Liver (tissue), 9 donors: ENCODE measurements around the gene CTSF. TPM values are rescaled to one million over a fixed set of nuclear protein-coding genes. Genes with fewer than 3 reads are reported as not detected.

Experiments
- DNase-seq: peaks from one replicate; pipeline ENCODE4 v3.0.0-alpha.2; 2017; ENCODE audit warnings: low spot score
- H3K27ac ChIP-seq, 2 donors: one replicate each; pipeline ENCODE4 v1.7.0; 2013; ENCODE audit warnings: inconsistent platforms in 2 of 2, low read length in 2 of 2, control low read depth in 1 of 2, low read depth in 1 of 2, mild to moderate bottlenecking in 1 of 2
- H3K27me3 ChIP-seq, 4 donors: one replicate each; pipeline versions ENCODE4 v1.6.1 to v1.7.0; 2013; ENCODE audit warnings: low read length in 3 of 4, inconsistent platforms in 1 of 4, mild to moderate bottlenecking in 1 of 4, moderate library complexity in 1 of 4; ENCODE audit not compliant: control insufficient read depth in 4 of 4, insufficient read depth in 4 of 4
- H3K36me3 ChIP-seq, 4 donors: one replicate each; pipeline versions ENCODE4 v1.6.1 to v1.7.0; 2013; ENCODE audit warnings: low read length in 3 of 4, mild to moderate bottlenecking in 3 of 4, low read depth in 1 of 4, moderate library complexity in 1 of 4; ENCODE audit not compliant: control insufficient read depth in 4 of 4, insufficient read depth in 3 of 4
- H3K4me1 ChIP-seq, 4 donors: one replicate each; pipeline versions ENCODE4 v1.6.1 to v1.7.0; 2013; ENCODE audit warnings: low read length in 3 of 4, mild to moderate bottlenecking in 3 of 4, moderate library complexity in 1 of 4; ENCODE audit not compliant: control insufficient read depth in 4 of 4, insufficient read depth in 4 of 4
- H3K4me3 ChIP-seq, 3 donors: one replicate each; pipeline versions ENCODE4 v1.6.1 to v1.7.0; 2013; ENCODE audit warnings: low read length in 3 of 3, control low read depth in 1 of 3, low read depth in 1 of 3, mild to moderate bottlenecking in 1 of 3
- H3K9ac ChIP-seq, 2 donors: one replicate each; pipeline ENCODE4 v1.7.0; 2013; ENCODE audit warnings: low read length in 2 of 2, mild to moderate bottlenecking in 2 of 2, moderate library complexity in 2 of 2, control low read depth in 1 of 2, low read depth in 1 of 2
- H3K9me3 ChIP-seq, 4 donors: one replicate each; pipeline versions ENCODE4 v1.6.1 to v1.7.0; 2013; ENCODE audit warnings: low read length in 3 of 4; ENCODE audit not compliant: control insufficient read depth in 4 of 4
- ATF3 ChIP-seq: IDR thresholded peaks from 2 replicates; pipeline ENCODE4 v1.6.1; 2016; ENCODE audit warnings: antibody characterized with exemption
- CTCF ChIP-seq: fragments of 150-350 bp; IDR thresholded peaks from 2 replicates; pipeline ENCODE4 v1.5.1; 2017; ENCODE audit warnings: improper control_type of control experiment, low read depth, low read length; ENCODE audit not compliant: missing input control
- EGR1 ChIP-seq, 2 donors: IDR thresholded peaks; 2 replicates each; pipeline ENCODE4 v1.6.1; 2016 to 2018; ENCODE audit warnings: antibody characterized with exemption in 2 of 2, low read depth in 2 of 2
- FOXA1 ChIP-seq: IDR thresholded peaks from 2 replicates; pipeline ENCODE4 v1.6.1; 2016; ENCODE audit warnings: antibody characterized with exemption
- FOXA2 ChIP-seq: IDR thresholded peaks from 2 replicates; pipeline ENCODE4 v1.6.1; 2016; ENCODE audit warnings: antibody characterized with exemption
- GABPA ChIP-seq, 2 donors: IDR thresholded peaks in 1 of 2; conservative IDR thresholded peaks in 1 of 2; 2 replicates each; pipeline ENCODE4 v1.6.1; 2016; ENCODE audit warnings: antibody characterized with exemption in 2 of 2, mild to moderate bottlenecking in 1 of 2, moderate library complexity in 1 of 2
- HNF4A ChIP-seq, 2 donors: conservative IDR thresholded peaks; 2 replicates each; pipeline ENCODE4 v1.6.1; 2016; ENCODE audit warnings: antibody characterized with exemption in 2 of 2, mild to moderate bottlenecking in 2 of 2
- HNF4G ChIP-seq: IDR thresholded peaks from 2 replicates; pipeline ENCODE4 v1.6.1; 2016; ENCODE audit warnings: antibody characterized with exemption
- JUND ChIP-seq, 2 donors: IDR thresholded peaks; 2 replicates each; pipeline ENCODE4 v1.6.1; 2016; ENCODE audit warnings: antibody characterized with exemption in 2 of 2
- MAX ChIP-seq: IDR thresholded peaks from 2 replicates; pipeline ENCODE4 v1.6.1; 2016; ENCODE audit warnings: antibody characterized with exemption
- NR2F2 ChIP-seq: IDR thresholded peaks from 2 replicates; pipeline ENCODE4 v1.6.1; 2016; ENCODE audit warnings: antibody characterized with exemption
- RAD21 ChIP-seq, 2 donors: IDR thresholded peaks; 2 replicates each; pipeline ENCODE4 v1.6.1; 2016; ENCODE audit warnings: antibody characterized with exemption in 2 of 2, mild to moderate bottlenecking in 2 of 2
- REST ChIP-seq: IDR thresholded peaks from 2 replicates; pipeline ENCODE4 v1.6.1; 2016; ENCODE audit warnings: antibody characterized with exemption, mild to moderate bottlenecking
- RXRA ChIP-seq, 2 donors: IDR thresholded peaks; 2 replicates each; pipeline ENCODE4 v1.6.1; 2017 to 2018; ENCODE audit warnings: antibody characterized with exemption in 2 of 2, mild to moderate bottlenecking in 1 of 2
- SP1 ChIP-seq: IDR thresholded peaks from 2 replicates; pipeline ENCODE4 v1.6.1; 2018; ENCODE audit warnings: antibody characterized with exemption, mild to moderate bottlenecking
- TAF1 ChIP-seq: conservative IDR thresholded peaks from 2 replicates; pipeline ENCODE4 v1.6.1; 2016; ENCODE audit warnings: antibody characterized with exemption, mild to moderate bottlenecking
- YY1 ChIP-seq: IDR thresholded peaks from 2 replicates; pipeline ENCODE4 v1.6.1; 2016; ENCODE audit warnings: antibody characterized with exemption, mild to moderate bottlenecking
- ZBTB33 ChIP-seq: IDR thresholded peaks from 2 replicates; pipeline ENCODE4 v1.6.1; 2016; ENCODE audit warnings: antibody characterized with exemption
- WGBS: extraction: QIAGEN DNeasy Blood & Tissue Kit; methylation state at CpG from one replicate; pipeline ENCODE4 v1.1.7; 2013; 5-methylcytosine and 5-hydroxymethylcytosine counted together
- polyA plus RNA-seq, 2 donors: library from polyadenylated mRNA; stranded (reverse) in 1 of 2; unstranded in 1 of 2; fragments of 200-250 nt in 1 of 2; fragments of >200 nt in 1 of 2; fragmentation: Nextera tagmentation in 1 of 2; extraction: Ambion mirVana in 1 of 2; gene quantifications; one replicate each; pipeline versions ENCODE4 v1.2.1 to v1.2.3, GENCODE V29; 2013 to 2015
- total RNA-seq, 2 donors: library from RNA; depleted of rRNA; stranded (reverse); fragments of >200 nt; gene quantifications; one replicate each; pipeline ENCODE4 v1.2.3, GENCODE V29; 2014
- donor health status: healthy.
- donor health status: healthy.
- donor health status: healthy.
- donor health status: healthy.
- donor health status: healthy.

Gene CTSF
- total and polyA plus RNA-seq, 4 donors = 8.5 to 31.9 (median 24.0) TPM

- H3K9ac ChIP-seq = no peak overlapping the region
- H3K4me1 ChIP-seq = peaks cover 20 to 59% (median 45%) of the 10 kb centered on the region in 4 donors
- peak overlapping the region; percentile 75 to 88 for H3K27ac ChIP-seq
- no peak overlapping the region for H3K4me3 ChIP-seq
- no peaks in the 10 kb centered on the region for H3K27me3 ChIP-seq
- no peaks in the 10 kb centered on the region for H3K9me3 ChIP-seq
- H3K36me3 ChIP-seq = peaks cover 3 to 10% (median 6%) of the 10 kb centered on the region in 4 donors
- 36% methylated on average over 4 of the region's 4 CpGs for WGBS
- no peak for DNase-seq
- TF ChIP-seq ZBTB33 (no peak), HNF4G (no peak), ATF3 (no peak), MAX (peak; percentile 33), SP1 (peak; percentile 45), NR2F2 (no peak), HNF4A (conservative IDR thresholded peaks at IDR 0.05) (peak; percentile 49 to 54), CTCF (no peak), RXRA (IDR thresholded peaks at IDR 0.05) (peak; percentile 32 to 61), EGR1 (IDR thresholded peaks at IDR 0.05; ENCODE audit: low read depth in 2 of 2) (no peak), JUND (IDR thresholded peaks at IDR 0.05) (peak in 1 of 2 donors; percentile 44), YY1 (no peak), RAD21 (IDR thresholded peaks at IDR 0.05) (peak in 1 of 2 donors; percentile 3), TAF1 (no peak), REST (no peak), FOXA1 (no peak), GABPA (IDR thresholded peaks at IDR 0.05 in 1 of 2, conservative IDR thresholded peaks at IDR 0.05 in 1 of 2) (no peak), FOXA2 (no peak)
Measured at GRCh38 chr11:66600631-66601233, 32.3 kb upstream of the CTSF start.
